SU-DHL-6 (cell line): ENCODE data around the gene GNAQ.

ENCODE experiments used
- EZH2phosphoT487 ChIP-seq: fragments of 200-600 bp; sonication (generic), shearing (Covaris generic); conservative IDR thresholded peaks from 2 replicates; pipeline ENCODE4 v1.6.1; 2018; ENCODE audit warnings: mild to moderate bottlenecking, antibody characterized with exemption, low read length, moderate library complexity, mixed read lengths
- TF ChIP-seq, protein P1 (sequence below): fragments of 200-600 bp; sonication (generic); IDR thresholded peaks from one replicate; pipeline ENCODE4 v1.5.1; 2017; ENCODE audit warnings: antibody characterized with exemption, mild to moderate bottlenecking, low read length, moderate library complexity; ENCODE audit not compliant: insufficient read depth, poor library complexity, severe bottlenecking

DNA sequence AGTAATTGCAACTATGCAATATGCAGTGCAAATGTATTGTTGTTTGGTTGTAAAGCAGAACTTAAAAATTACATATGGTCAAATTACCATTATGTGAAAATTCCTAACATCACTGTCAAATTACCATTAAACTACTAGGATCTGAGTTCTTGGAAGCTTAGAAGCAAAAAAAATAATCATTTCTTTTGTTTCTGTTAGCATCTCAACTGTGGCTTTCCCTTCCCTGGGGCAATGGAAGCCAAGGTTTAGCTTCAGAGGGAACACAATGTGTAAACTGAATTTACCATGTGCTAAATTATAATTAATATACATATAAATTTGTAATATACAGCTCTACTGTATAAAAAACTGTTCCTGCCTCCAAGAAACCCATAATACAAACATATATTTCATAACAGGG is 159.4 kb downstream of the GNAQ start:
- TF ChIP-seq, protein P1, sequence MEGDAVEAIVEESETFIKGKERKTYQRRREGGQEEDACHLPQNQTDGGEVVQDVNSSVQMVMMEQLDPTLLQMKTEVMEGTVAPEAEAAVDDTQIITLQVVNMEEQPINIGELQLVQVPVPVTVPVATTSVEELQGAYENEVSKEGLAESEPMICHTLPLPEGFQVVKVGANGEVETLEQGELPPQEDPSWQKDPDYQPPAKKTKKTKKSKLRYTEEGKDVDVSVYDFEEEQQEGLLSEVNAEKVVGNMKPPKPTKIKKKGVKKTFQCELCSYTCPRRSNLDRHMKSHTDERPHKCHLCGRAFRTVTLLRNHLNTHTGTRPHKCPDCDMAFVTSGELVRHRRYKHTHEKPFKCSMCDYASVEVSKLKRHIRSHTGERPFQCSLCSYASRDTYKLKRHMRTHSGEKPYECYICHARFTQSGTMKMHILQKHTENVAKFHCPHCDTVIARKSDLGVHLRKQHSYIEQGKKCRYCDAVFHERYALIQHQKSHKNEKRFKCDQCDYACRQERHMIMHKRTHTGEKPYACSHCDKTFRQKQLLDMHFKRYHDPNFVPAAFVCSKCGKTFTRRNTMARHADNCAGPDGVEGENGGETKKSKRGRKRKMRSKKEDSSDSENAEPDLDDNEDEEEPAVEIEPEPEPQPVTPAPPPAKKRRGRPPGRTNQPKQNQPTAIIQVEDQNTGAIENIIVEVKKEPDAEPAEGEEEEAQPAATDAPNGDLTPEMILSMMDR: no peak
- no peak for TF ChIP-seq EZH2phosphoT487
